Ascending aorta (tissue), 2 donors: ENCODE data around the gene MSANTD2. TPM values are rescaled to one million over a fixed set of nuclear protein-coding genes. Genes with fewer than 3 reads are reported as not detected.

Experiments used
- DNase-seq, 2 donors: peaks; one replicate each; pipeline ENCODE4 v3.0.0-alpha.2; 2019; ENCODE audit warnings: low spot score in 2 of 2
- H3K27ac ChIP-seq, 2 donors: fragments of 200-600 bp; sonication (generic); one replicate each; pipeline ENCODE4 v1.5.1; 2016 to 2017; ENCODE audit warnings: mild to moderate bottlenecking in 1 of 2
- H3K27me3 ChIP-seq: fragments of 200-600 bp; sonication (generic); one replicate; pipeline ENCODE4 v1.5.1; 2017
- H3K36me3 ChIP-seq, 2 donors: fragments of 200-600 bp; sonication (generic); one replicate each; pipeline ENCODE4 v1.5.1; 2016
- H3K4me1 ChIP-seq, 2 donors: fragments of 200-600 bp; sonication (generic); one replicate each; pipeline ENCODE4 v1.5.1; 2016 to 2017; ENCODE audit warnings: mild to moderate bottlenecking in 1 of 2
- H3K4me3 ChIP-seq, 2 donors: fragments of 200-600 bp; sonication (generic); one replicate each; pipeline ENCODE4 v1.5.1; 2016 to 2017; ENCODE audit warnings: mild to moderate bottlenecking in 1 of 2
- H3K9me3 ChIP-seq, 2 donors: fragments of 200-600 bp; sonication (generic); one replicate each; pipeline ENCODE4 v1.5.1; 2016
- CTCF ChIP-seq, 3 experiments: fragments of 200-600 bp in 2 of 3; fragments of 450-650 bp in 1 of 3; sonication (generic) in 2 of 3; IDR thresholded peaks; one replicate each; pipeline ENCODE4 v1.5.1; 2016 to 2019; ENCODE audit warnings: antibody characterized with exemption in 3 of 3, mild to moderate bottlenecking in 1 of 3, moderate library complexity in 1 of 3
- intact Hi-C: fragments of 100-400 bp; cut with DNase I; formaldehyde crosslinking; loops from one replicate; pipeline ENCODE4 v1.15.1; 2023
- total RNA-seq: library from RNA; depleted of rRNA; stranded (reverse); fragments of >200 nt; gene quantifications from one replicate; pipeline ENCODE4 v1.1.0, GENCODE V29; 2016

MSANTD2 gene
- total RNA-seq, 1 donor from 2014 or later: 21.4 TPM

- no peak overlapping the region for H3K27ac ChIP-seq
- H3K4me1 ChIP-seq: peaks cover 11 to 19% of the 10 kb centered on the region in 2 donors
- H3K9me3 ChIP-seq: no peaks in the 10 kb centered on the region
- TF ChIP-seq CTCF (IDR thresholded peaks at IDR 0.05): no peak
- intact Hi-C loops: loop anchor here (5.0 kb wide), 1 partner anchor 96 kb away; no protein-coding TSS in a partner anchor
- no peak for DNase-seq
- no peaks in the 10 kb centered on the region for H3K36me3 ChIP-seq
- peaks cover 30% of the 10 kb centered on the region for H3K27me3 ChIP-seq
- peak overlapping the region; percentile 53 to 59 for H3K4me3 ChIP-seq
Measured at GRCh38 chr11:124838805-124839127, 38.6 kb upstream of the MSANTD2 start.

- peaks cover 21% of the 10 kb centered on the region for H3K27me3 ChIP-seq
- H3K4me1 ChIP-seq: peaks cover 11 to 14% of the 10 kb centered on the region in 2 donors
- no peak for DNase-seq
- peak in 2 of 3 experiments; percentile 25 to 35 for TF ChIP-seq CTCF (IDR thresholded peaks at IDR 0.05)
- no peaks in the 10 kb centered on the region for H3K36me3 ChIP-seq
- H3K9me3 ChIP-seq: no peaks in the 10 kb centered on the region
- peak overlapping the region in 1 of 2 donors; percentile 84 for H3K27ac ChIP-seq
- no peak overlapping the region for H3K4me3 ChIP-seq
- intact Hi-C loops: loop anchor here (1.0 to 5.0 kb wide), 7 partner anchors 29 to 193 kb away; partner anchors contain the start of genes CCDC15 and ESAM
Measured at GRCh38 chr11:124837491-124837856, 37.3 kb upstream of the MSANTD2 start.

- peak overlapping the region in 1 of 2 donors; percentile 84 for H3K27ac ChIP-seq
- no peaks in the 10 kb centered on the region for H3K36me3 ChIP-seq
- H3K9me3 ChIP-seq: no peaks in the 10 kb centered on the region
- H3K4me3 ChIP-seq: peak overlapping the region; percentile 36 to 53
- H3K4me1 ChIP-seq: peaks cover 11 to 14% of the 10 kb centered on the region in 2 donors
- intact Hi-C loops: loop anchor here (2.0 to 5.0 kb wide), 3 partner anchors 31 to 94 kb away; partner anchors contain the start of gene ESAM
- no peak for DNase-seq
- H3K27me3 ChIP-seq: peaks cover 21% of the 10 kb centered on the region
- TF ChIP-seq CTCF (IDR thresholded peaks at IDR 0.05): no peak
Measured at GRCh38 chr11:124835918-124836317, 35.7 kb upstream of the MSANTD2 start.

- DNase-seq: no peak
- intact Hi-C loops: loop anchor here (5.0 kb wide), 1 partner anchor 92 kb away; no protein-coding TSS in a partner anchor
- H3K4me1 ChIP-seq: peaks cover 6 to 12% of the 10 kb centered on the region in 2 donors
- no peaks in the 10 kb centered on the region for H3K9me3 ChIP-seq
- no peak overlapping the region for H3K4me3 ChIP-seq
- peaks cover 13% of the 10 kb centered on the region for H3K27me3 ChIP-seq
- TF ChIP-seq CTCF (IDR thresholded peaks at IDR 0.05): no peak
- H3K27ac ChIP-seq: no peak overlapping the region
- H3K36me3 ChIP-seq: no peaks in the 10 kb centered on the region
Measured at GRCh38 chr11:124834526-124835180, 34.4 kb upstream of the MSANTD2 start.

- intact Hi-C loops: no loop called here
- Histone ChIP-seq H3K4me3 (no peak overlapping the region), H3K27ac (no peak overlapping the region), H3K4me1 (peaks cover 0 to 3% of the 10 kb centered on the region in 2 donors), H3K27me3 (no peaks in the 10 kb centered on the region), H3K9me3 (no peaks in the 10 kb centered on the region), H3K36me3 (no peaks in the 10 kb centered on the region)
- DNase-seq: no peak
- no peak for TF ChIP-seq CTCF (IDR thresholded peaks at IDR 0.05)
Measured at GRCh38 chr11:124832571-124832970, 32.4 kb upstream of the MSANTD2 start.
